ENCODE results near the gene MEMO1. TPM values are rescaled to one million over a fixed set of nuclear protein-coding genes. Genes with fewer than 3 reads are reported as not detected.
"Not testable (repeated sequence)": the region's sequence is repeated elsewhere in the genome, so short reads cannot be mapped to it uniquely, and the experiment has no call there.

The MEMO1 gene
- total and polyA plus RNA-seq, 2 donors (not counting 3 experiments of a cell fraction or from before 2014, with no cell fraction given) = 38.6 to 56.2 TPM

- no peak for TF ChIP-seq MYC (IDR thresholded peaks at IDR 0.05; ENCODE audit: low read depth, low read length)
- no peak for TF ChIP-seq FOS (IDR thresholded peaks at IDR 0.05; ENCODE audit: borderline replicate concordance, insufficient read depth, low read length)
- TF ChIP-seq EZH2 (IDR thresholded peaks at IDR 0.05; ENCODE audit: borderline replicate concordance, low read depth, low read length, severe bottlenecking) = no peak
- TF ChIP-seq JUN (IDR thresholded peaks at IDR 0.05; ENCODE audit: borderline replicate concordance, insufficient read depth, insufficient read length, low read depth) = no peak
- no peak for TF ChIP-seq GATA2 (IDR thresholded peaks at IDR 0.05; ENCODE audit: insufficient read depth, insufficient read length, low read depth, low read length)
- TF ChIP-seq POLR2AphosphoS5 (IDR thresholded peaks at IDR 0.05; ENCODE audit: insufficient read depth, low read depth, low read length) = no peak
- no peak for TF ChIP-seq CTCF (IDR thresholded peaks at IDR 0.05; ENCODE audit: extremely low read depth in 1 of 2, insufficient read depth in 1 of 2, low read depth in 1 of 2, low read length in 2 of 2)
- no peak for TF ChIP-seq POLR2A (IDR thresholded peaks at IDR 0.05; ENCODE audit: low read depth, low read length)
- TF ChIP-seq MAX (IDR thresholded peaks at IDR 0.05; ENCODE audit: insufficient read depth, insufficient read length) = no peak
- Histone ChIP-seq H3K27ac (ENCODE audit: insufficient read depth, low read depth, low read length) (peak overlapping the region; percentile 80), H3K4me1 (ENCODE audit: control insufficient read depth, extremely low read depth, insufficient read depth, low read length) (peaks cover 20% of the 10 kb centered on the region), H2AFZ (ENCODE audit: low read depth, low read length) (peak overlapping the region; percentile 93), H3K9ac (replicated peaks; ENCODE audit: extremely low read depth, insufficient read depth, low read length) (peak overlapping the region; percentile 86), H3K27me3 (ENCODE audit: control insufficient read depth in 2 of 2, insufficient read depth in 2 of 2, low read length in 2 of 2) (no peaks in the 10 kb centered on the region), H3K4me2 (ENCODE audit: insufficient read depth, low read length) (peak overlapping the region; percentile 88), H3K9me3 (replicated peaks; ENCODE audit: control insufficient read depth, insufficient read depth, low read length) (no peaks in the 10 kb centered on the region), H3K36me3 (ENCODE audit: control insufficient read depth in 2 of 2, extremely low read depth in 1 of 2, insufficient read depth in 2 of 2, low read length in 2 of 2) (no peaks in the 10 kb centered on the region), H3K79me2 (ENCODE audit: control insufficient read depth, insufficient read depth, low read length) (peaks cover 32% of the 10 kb centered on the region), H3K9me1 (replicated peaks; ENCODE audit: control insufficient read depth, extremely low read depth, insufficient read depth, low read length) (no peaks in the 10 kb centered on the region), H4K20me1 (replicated peaks; ENCODE audit: control insufficient read depth, extremely low read depth, insufficient read depth, low read length) (peaks cover 4% of the 10 kb centered on the region), H3K4me3 (replicated peaks in 1 of 3; ENCODE audit: insufficient read depth in 1 of 3, low read depth in 1 of 3, low read length in 3 of 3) (peak overlapping the region; percentile 44 to 81 (median 73))
- dilution Hi-C loops (cut with MboI; ENCODE audit: extremely low pct_ligation_motif_present, low sequenced_read_pairs) (no loop called here), intact Hi-C loops (cut with micrococcal nuclease) (loop anchor here (1.0 to 5.0 kb wide), 2 partner anchors 52 to 126 kb away; partner anchors contain the start of gene SPAST)
- BruUV-seq (replicated peaks) = TSS peak; percentile 82
- ChIA-PET CTCF (no interaction called here), POLR2A (no interaction called here)
- DNase-seq (ENCODE audit: low read depth, low spot score) = no peak
- no peak for FAIRE-seq
These were observed 715 bp upstream of the MEMO1 start for GRCh38 chr2:32011485-32011960.

GRCh38 chr2:32010280-32010669 lies 533 bp downstream of the MEMO1 start:
- POLR2A ChIA-PET = interaction anchor here (1.2 kb wide), 1 partner anchor 53 kb away, joined by 4 read pairs; the partner anchor contains the start of gene SPAST
- peak; percentile 36 for DNase-seq (ENCODE audit: low read depth, low spot score)
- not testable (repeated sequence) for BruUV-seq (replicated peaks)

More at GRCh38 chr2:32010280-32010669, 533 bp downstream of the MEMO1 start:
- H3K9me3 ChIP-seq (replicated peaks; ENCODE audit: control insufficient read depth, insufficient read depth, low read length); H3K9me1 ChIP-seq (replicated peaks; ENCODE audit: control insufficient read depth, extremely low read depth, insufficient read depth, low read length); H3K36me3 ChIP-seq (ENCODE audit: control insufficient read depth in 2 of 2, extremely low read depth in 1 of 2, insufficient read depth in 2 of 2, low read length in 2 of 2); H2AFZ ChIP-seq (ENCODE audit: low read depth, low read length); H3K9ac ChIP-seq (replicated peaks; ENCODE audit: extremely low read depth, insufficient read depth, low read length); H4K20me1 ChIP-seq (replicated peaks; ENCODE audit: control insufficient read depth, extremely low read depth, insufficient read depth, low read length); dilution Hi-C loops (cut with MboI; ENCODE audit: extremely low pct_ligation_motif_present, low sequenced_read_pairs); H3K27ac ChIP-seq (ENCODE audit: insufficient read depth, low read depth, low read length); H3K27me3 ChIP-seq (ENCODE audit: control insufficient read depth in 2 of 2, insufficient read depth in 2 of 2, low read length in 2 of 2); H3K4me2 ChIP-seq (ENCODE audit: insufficient read depth, low read length): not testable (repeated sequence)
- H3K4me3 ChIP-seq (replicated peaks in 1 of 3; ENCODE audit: insufficient read depth in 1 of 3, low read depth in 1 of 3, low read length in 3 of 3) = peak overlapping the region in 1 of 3 experiments; percentile 73
- peaks cover 20% of the 10 kb centered on the region for H3K4me1 ChIP-seq (ENCODE audit: control insufficient read depth, extremely low read depth, insufficient read depth, low read length)
- intact Hi-C loops (cut with micrococcal nuclease) = loop anchor here (5.0 kb wide), 1 partner anchor 127 kb away; no protein-coding TSS in a partner anchor
- H3K79me2 ChIP-seq (ENCODE audit: control insufficient read depth, insufficient read depth, low read length) = peaks cover 45% of the 10 kb centered on the region
- CTCF ChIA-PET = interaction anchor here (0.6 kb wide), 1 partner anchor 125 kb away, joined by 3 read pairs; no protein-coding TSS in a partner anchor
- peak; percentile 86 for FAIRE-seq

Measured in endothelial cell of umbilical vein (primary cell).